IPS-18a (cell line): ENCODE measurements around the gene MLXIPL.
"Not testable (repeated sequence)": the region's sequence is repeated elsewhere in the genome, so short reads cannot be mapped to it uniquely, and the experiment has no call there.

Source experiments
- H3K27ac ChIP-seq: one replicate; pipeline ENCODE4 v1.5.1; 2013; ENCODE audit warnings: low read length
- H3K27me3 ChIP-seq: one replicate; pipeline ENCODE4 v1.6.1; 2013; ENCODE audit warnings: mild to moderate bottlenecking, low read length; ENCODE audit not compliant: control insufficient read depth, insufficient read depth
- H3K36me3 ChIP-seq: one replicate; pipeline ENCODE4 v1.6.1; 2013; ENCODE audit warnings: low read depth, low read length; ENCODE audit not compliant: control insufficient read depth
- H3K4me1 ChIP-seq: one replicate; pipeline ENCODE4 v1.6.1; 2013; ENCODE audit warnings: low read depth, low read length; ENCODE audit not compliant: control insufficient read depth
- H3K4me3 ChIP-seq: one replicate; pipeline ENCODE4 v1.5.1; 2013; ENCODE audit warnings: low read length
- H3K9ac ChIP-seq: one replicate; pipeline ENCODE4 v1.6.1; 2013; ENCODE audit warnings: mild to moderate bottlenecking, low read length, moderate library complexity
- H3K9me3 ChIP-seq: one replicate; pipeline ENCODE4 v1.6.1; 2013; ENCODE audit warnings: low read depth, low read length; ENCODE audit not compliant: control insufficient read depth

The MLXIPL gene

DNA sequence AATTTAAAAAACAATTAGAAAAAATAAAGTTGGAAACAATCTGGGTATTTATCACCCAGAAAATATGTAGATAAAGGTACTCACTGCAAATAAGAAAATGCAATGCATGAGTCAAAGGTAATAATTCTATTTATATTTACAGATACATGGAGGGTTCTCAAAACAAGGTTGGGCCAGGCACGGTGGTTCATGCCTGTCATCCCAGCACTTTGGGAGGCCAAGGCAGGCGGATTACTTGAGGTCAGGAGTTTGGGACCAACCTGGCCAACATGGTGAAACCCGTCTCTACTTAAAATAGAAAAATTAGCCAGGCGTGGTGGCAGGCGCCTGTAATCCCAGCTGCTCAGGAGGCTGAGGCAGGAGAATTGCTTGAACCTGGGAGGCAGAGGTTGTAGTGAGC, 74.2 kb downstream of the MLXIPL start:
- not testable (repeated sequence) for H3K9me3 ChIP-seq, H3K27me3 ChIP-seq, H3K4me1 ChIP-seq, H3K36me3 ChIP-seq, H3K27ac ChIP-seq, H3K9ac ChIP-seq, H3K4me3 ChIP-seq

DNA sequence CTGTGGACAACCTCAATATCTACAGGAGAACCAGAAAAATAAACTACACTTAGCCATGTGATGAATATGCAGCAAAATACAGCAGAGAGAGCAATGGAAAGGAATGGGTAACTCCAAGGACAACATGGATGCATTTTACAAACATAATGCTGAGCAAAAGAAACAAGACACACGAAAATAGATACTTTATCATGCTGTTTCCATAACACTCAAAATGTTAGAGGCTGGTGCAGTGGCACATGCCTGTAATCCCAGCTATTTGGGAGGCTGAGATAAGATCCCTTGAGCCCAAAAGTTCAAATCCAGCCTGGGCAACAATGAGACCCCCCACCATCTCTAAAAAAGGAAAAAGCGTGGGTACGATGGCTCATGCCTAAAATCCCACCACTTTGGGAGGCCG, 75.1 kb downstream of the MLXIPL start:
- H3K4me3 ChIP-seq: no peak overlapping the region
- H3K27ac ChIP-seq: no peak overlapping the region
- H3K9me3 ChIP-seq: no peaks in the 10 kb centered on the region
- H3K36me3 ChIP-seq: peaks cover 9% of the 10 kb centered on the region
- H3K4me1 ChIP-seq: no peaks in the 10 kb centered on the region
- H3K27me3 ChIP-seq: no peaks in the 10 kb centered on the region
- H3K9ac ChIP-seq: no peak overlapping the region

- H3K27me3 ChIP-seq: no peaks in the 10 kb centered on the region
- H3K9me3 ChIP-seq: no peaks in the 10 kb centered on the region
- peaks cover 12% of the 10 kb centered on the region for H3K36me3 ChIP-seq
- no peaks in the 10 kb centered on the region for H3K4me1 ChIP-seq
- H3K4me3 ChIP-seq: no peak overlapping the region
- no peak overlapping the region for H3K9ac ChIP-seq
- no peak overlapping the region for H3K27ac ChIP-seq
Observed at GRCh38 chr7:73547841-73548240, 76.5 kb downstream of the MLXIPL start.

DNA sequence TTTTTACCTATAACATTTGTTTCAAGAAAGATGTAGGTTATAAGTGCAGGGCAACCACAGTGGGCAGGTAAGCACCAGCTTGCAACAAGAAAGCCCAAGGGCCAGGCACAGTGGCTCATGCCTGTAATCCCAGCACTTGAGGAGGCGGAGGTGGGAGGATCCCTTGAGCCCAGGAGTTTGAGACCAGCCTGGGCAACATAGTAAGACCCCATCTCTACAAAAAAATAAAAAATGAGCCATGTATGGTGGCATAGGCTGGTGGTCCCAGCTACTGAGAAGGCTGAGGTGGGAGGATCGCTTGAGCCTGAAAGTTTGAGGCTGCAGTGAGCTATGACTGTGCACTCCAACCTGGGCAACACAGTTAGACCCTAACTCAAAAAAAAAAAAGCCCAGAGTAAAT, 79.6 kb downstream of the MLXIPL start:
- H3K4me1 ChIP-seq: no peaks in the 10 kb centered on the region
- H3K9me3 ChIP-seq: no peaks in the 10 kb centered on the region
- H3K9ac ChIP-seq: no peak overlapping the region
- H3K36me3 ChIP-seq: peaks cover 22% of the 10 kb centered on the region
- no peak overlapping the region for H3K4me3 ChIP-seq
- no peaks in the 10 kb centered on the region for H3K27me3 ChIP-seq
- H3K27ac ChIP-seq: no peak overlapping the region
